ENCODE data around the gene REEP1. TPM values are rescaled to one million over a fixed set of nuclear protein-coding genes. Genes with fewer than 3 reads are reported as not detected.
"Not testable (repeated sequence)": the region's sequence is repeated elsewhere in the genome, so short reads cannot be mapped to it uniquely, and the experiment has no call there.

Gene REEP1
- total and polyA plus RNA-seq, 7 donors = 0.23 to 98.0 (median 44.9) TPM

DNA sequence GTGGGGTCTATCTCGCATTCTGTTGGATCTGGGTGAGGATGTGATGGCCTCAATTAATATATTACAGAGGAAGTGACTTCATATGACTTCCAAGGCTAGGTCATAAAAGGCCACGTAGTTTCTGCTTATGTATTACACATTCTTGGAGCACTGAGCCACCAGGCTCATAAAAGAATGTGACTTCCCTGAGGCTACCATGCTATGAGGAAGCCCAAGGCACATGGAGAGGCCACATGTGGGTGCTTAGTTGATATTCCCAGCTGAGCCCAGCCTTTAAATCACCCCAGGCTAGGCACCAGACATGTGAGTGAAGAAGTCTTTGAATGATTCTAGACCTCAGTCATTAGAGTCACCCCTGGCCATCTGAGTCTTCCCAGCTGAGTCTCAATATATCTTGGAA is 13.3 kb upstream of the REEP1 start:
- DNase-seq = no peak
- H3K4me3 ChIP-seq = no peak overlapping the region
- H3K9me3 ChIP-seq = no peaks in the 10 kb centered on the region
- intact Hi-C loops (cut with DNase I) = no loop called here
- TF ChIP-seq EP300 (IDR thresholded peaks at IDR 0.05) (no peak), POLR2AphosphoS5 (IDR thresholded peaks at IDR 0.05) (no peak), POLR2A (IDR thresholded peaks at IDR 0.05) (no peak)
- TF ChIP-seq, protein P1, sequence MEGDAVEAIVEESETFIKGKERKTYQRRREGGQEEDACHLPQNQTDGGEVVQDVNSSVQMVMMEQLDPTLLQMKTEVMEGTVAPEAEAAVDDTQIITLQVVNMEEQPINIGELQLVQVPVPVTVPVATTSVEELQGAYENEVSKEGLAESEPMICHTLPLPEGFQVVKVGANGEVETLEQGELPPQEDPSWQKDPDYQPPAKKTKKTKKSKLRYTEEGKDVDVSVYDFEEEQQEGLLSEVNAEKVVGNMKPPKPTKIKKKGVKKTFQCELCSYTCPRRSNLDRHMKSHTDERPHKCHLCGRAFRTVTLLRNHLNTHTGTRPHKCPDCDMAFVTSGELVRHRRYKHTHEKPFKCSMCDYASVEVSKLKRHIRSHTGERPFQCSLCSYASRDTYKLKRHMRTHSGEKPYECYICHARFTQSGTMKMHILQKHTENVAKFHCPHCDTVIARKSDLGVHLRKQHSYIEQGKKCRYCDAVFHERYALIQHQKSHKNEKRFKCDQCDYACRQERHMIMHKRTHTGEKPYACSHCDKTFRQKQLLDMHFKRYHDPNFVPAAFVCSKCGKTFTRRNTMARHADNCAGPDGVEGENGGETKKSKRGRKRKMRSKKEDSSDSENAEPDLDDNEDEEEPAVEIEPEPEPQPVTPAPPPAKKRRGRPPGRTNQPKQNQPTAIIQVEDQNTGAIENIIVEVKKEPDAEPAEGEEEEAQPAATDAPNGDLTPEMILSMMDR (IDR thresholded peaks at IDR 0.05) = no peak
- H3K27ac ChIP-seq = no peak overlapping the region
- WGBS, 2 donors = 80 to 85% methylated on average over 2 of the region's 2 CpGs
- no peaks in the 10 kb centered on the region for H3K27me3 ChIP-seq
- H3K4me1 ChIP-seq = no peaks in the 10 kb centered on the region
- H3K36me3 ChIP-seq = no peaks in the 10 kb centered on the region

DNA sequence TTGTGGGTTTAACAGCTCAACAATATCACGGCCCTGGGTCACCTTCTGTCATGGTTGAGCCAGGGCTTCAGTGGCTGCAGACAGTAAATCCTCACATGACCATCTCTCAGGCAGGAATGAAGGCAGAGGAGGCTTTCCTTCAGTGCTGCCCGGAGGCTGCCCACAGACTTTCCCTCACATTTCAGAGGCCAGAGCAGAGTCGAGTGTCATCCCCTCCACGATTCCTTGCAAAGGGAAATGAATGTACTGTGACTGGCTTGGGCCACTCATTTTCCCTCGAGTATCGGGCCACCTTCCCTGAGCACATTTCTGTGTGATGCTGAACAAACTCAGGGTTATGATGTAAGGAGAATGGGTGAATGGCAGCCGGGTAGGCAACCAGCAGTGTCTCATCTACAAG is 10.0 kb upstream of the REEP1 start:
- no peaks in the 10 kb centered on the region for H3K4me1 ChIP-seq
- no peak overlapping the region for H3K4me3 ChIP-seq
- 89 to 90% methylated on average over 7 of the region's 7 CpGs for WGBS, 2 donors
- intact Hi-C loops (cut with DNase I) = no loop called here
- no peak overlapping the region for H3K27ac ChIP-seq
- no peaks in the 10 kb centered on the region for H3K36me3 ChIP-seq
- no peaks in the 10 kb centered on the region for H3K27me3 ChIP-seq
- TF ChIP-seq POLR2A (IDR thresholded peaks at IDR 0.05) (no peak), POLR2AphosphoS5 (IDR thresholded peaks at IDR 0.05) (no peak), EP300 (IDR thresholded peaks at IDR 0.05) (no peak)
- TF ChIP-seq, protein P1 (IDR thresholded peaks at IDR 0.05) = no peak
- DNase-seq = no peak
- no peaks in the 10 kb centered on the region for H3K9me3 ChIP-seq

DNA sequence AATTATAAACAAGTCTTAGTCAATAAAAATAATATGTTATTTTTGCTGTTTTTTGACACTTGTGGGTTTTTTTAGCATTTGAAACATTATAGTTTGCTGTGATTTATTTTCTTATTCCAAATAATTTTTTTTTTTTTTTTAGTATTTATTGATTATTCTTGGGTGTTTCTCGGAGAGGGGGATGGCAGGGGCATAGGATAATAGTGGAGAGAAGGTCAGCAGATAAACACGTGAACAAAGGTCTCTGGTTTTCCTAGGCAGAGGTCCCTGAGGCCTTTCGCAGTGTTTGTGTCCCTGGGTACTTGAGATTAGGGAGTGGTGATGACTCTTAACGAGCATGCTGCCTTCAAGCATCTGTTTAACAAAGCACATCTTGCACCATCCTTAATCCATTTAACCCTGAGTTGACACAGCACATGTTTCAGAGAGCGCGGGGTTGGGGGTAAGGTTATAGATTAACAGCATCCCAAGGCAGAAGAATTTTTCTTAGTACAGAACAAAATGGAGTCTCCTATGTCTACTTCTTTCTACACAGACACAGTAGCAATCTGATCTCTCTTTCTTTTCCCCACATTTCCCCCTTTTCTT is 8.5 kb upstream of the REEP1 start:
- H3K27me3 ChIP-seq; H3K4me1 ChIP-seq; H3K27ac ChIP-seq; H3K4me3 ChIP-seq; H3K36me3 ChIP-seq; intact Hi-C loops (cut with DNase I); H3K9me3 ChIP-seq; DNase-seq: not testable (repeated sequence)
- 70 to 75% methylated on average over 6 of the region's 6 CpGs for WGBS, 2 donors

DNA sequence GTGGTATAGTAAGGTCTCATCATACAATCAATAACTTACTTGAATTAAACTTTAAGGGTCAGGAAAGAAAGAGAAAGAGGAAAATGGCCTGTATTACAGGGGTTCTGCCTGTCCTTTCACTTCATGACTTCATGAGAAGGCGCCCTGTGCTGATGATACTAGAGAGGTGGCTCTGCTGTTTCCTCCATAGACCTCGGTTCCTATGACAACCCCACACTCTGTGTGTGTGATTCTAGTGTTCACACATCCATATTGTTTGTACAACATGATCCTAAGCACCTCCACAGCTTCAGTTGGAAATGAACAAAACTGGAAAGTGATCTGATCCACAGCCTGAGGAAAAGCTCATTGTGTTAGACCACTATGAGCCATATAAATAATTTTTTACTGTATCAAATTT is 7.0 kb upstream of the REEP1 start:
- intact Hi-C loops (cut with DNase I) = no loop called here
- WGBS, 2 donors = 75 to 78% methylated on average over 2 of the region's 2 CpGs
- no peaks in the 10 kb centered on the region for H3K4me1 ChIP-seq
- DNase-seq = no peak
- H3K27me3 ChIP-seq = no peaks in the 10 kb centered on the region
- no peaks in the 10 kb centered on the region for H3K36me3 ChIP-seq
- peaks cover 0 to 2% (median 0%) of the 10 kb centered on the region in 4 donors for H3K9me3 ChIP-seq
- TF ChIP-seq EP300 (IDR thresholded peaks at IDR 0.05) (no peak), POLR2A (IDR thresholded peaks at IDR 0.05) (no peak), POLR2AphosphoS5 (IDR thresholded peaks at IDR 0.05) (no peak)
- TF ChIP-seq, protein P1 (IDR thresholded peaks at IDR 0.05) = no peak
- H3K4me3 ChIP-seq = no peak overlapping the region
- no peak overlapping the region for H3K27ac ChIP-seq

DNA sequence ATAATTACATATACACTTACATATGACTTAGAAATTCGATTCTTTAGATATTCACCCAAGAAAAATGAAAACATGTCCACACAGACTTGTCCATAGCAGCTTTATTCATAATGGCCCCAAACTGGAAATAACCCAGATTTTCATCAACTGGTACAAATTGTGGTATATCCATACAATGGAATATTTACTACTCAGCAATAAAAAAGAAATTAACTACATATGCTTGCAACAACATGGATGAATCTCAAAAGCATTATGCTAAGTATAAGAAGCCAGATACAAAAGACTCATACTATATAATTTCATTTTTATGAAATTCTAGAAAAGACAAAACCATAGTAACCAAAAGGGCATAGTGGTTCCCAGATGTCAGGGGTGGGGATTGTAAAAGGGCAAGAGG is 5.1 kb upstream of the REEP1 start:
- Histone ChIP-seq H3K27ac (no peak overlapping the region), H3K4me3 (no peak overlapping the region), H3K9me3 (peaks cover 0 to 2% (median 0%) of the 10 kb centered on the region in 4 donors), H3K4me1 (peaks cover 0 to 9% (median 4%) of the 10 kb centered on the region in 4 donors), H3K27me3 (no peaks in the 10 kb centered on the region), H3K36me3 (no peaks in the 10 kb centered on the region)
- intact Hi-C loops (cut with DNase I) = no loop called here
- TF ChIP-seq POLR2A (IDR thresholded peaks at IDR 0.05) (no peak), EP300 (IDR thresholded peaks at IDR 0.05) (no peak), POLR2AphosphoS5 (IDR thresholded peaks at IDR 0.05) (no peak)
- TF ChIP-seq, protein P1 (IDR thresholded peaks at IDR 0.05) = no peak
- no peak for DNase-seq
- WGBS, 2 donors = 74 to 76% methylated on average over 1 of the region's 1 CpG
